OCI-LY3 (cell line): ENCODE measurements around the gene SNX21.

Experiments used
- H2AFZ ChIP-seq: fragments of 200-600, 300-600 bp; shearing (Covaris generic); 2 replicates; pipeline ENCODE4 v1.6.0; 2014; ENCODE audit warnings: antibody characterized with exemption, low read depth, low read length
- H3K27ac ChIP-seq: fragments of 200-600, 300-600 bp; sonication (generic); 2 replicates; pipeline ENCODE4 v1.5.1; 2014; ENCODE audit warnings: mild to moderate bottlenecking, low read length, moderate library complexity, mixed read lengths
- H3K27me3 ChIP-seq: fragments of 200-600, 300-600 bp; sonication (generic); 2 replicates; pipeline ENCODE4 v1.6.1; 2014; ENCODE audit warnings: low read depth, low read length, mixed read lengths
- H3K36me3 ChIP-seq: fragments of 200-600, 300-600 bp; sonication (generic); replicated peaks from 2 replicates; pipeline ENCODE3; 2014; ENCODE audit warnings: low read depth, low read length, mixed read lengths
- H3K4me1 ChIP-seq: fragments of 300-600, 200-600 bp; sonication (generic); 2 replicates; pipeline ENCODE4 v1.6.1; 2014; ENCODE audit warnings: low read length, mixed read lengths
- H3K4me2 ChIP-seq: fragments of 200-600, 300-600 bp; sonication (generic); 2 replicates; pipeline ENCODE4 v1.6.1; 2014; ENCODE audit warnings: low read length, mixed read lengths
- H3K4me3 ChIP-seq: fragments of 300-600, 200-600 bp; sonication (generic); 2 replicates; pipeline ENCODE4 v1.5.1; 2014; ENCODE audit warnings: antibody characterized with exemption, mild to moderate bottlenecking, low read length, moderate library complexity
- H3K79me2 ChIP-seq: fragments of 300-600, 200-600 bp; shearing (Covaris generic); 2 replicates; pipeline ENCODE4 v1.6.1; 2014; ENCODE audit warnings: mild to moderate bottlenecking, low read length, mixed read lengths
- H3K9ac ChIP-seq: fragments of 300-600, 200-600 bp; shearing (Covaris generic); 2 replicates; pipeline ENCODE4 v1.6.0; 2014; ENCODE audit warnings: mild to moderate bottlenecking, low read length, moderate library complexity
- H3K9me3 ChIP-seq: fragments of 200-600, 300-600 bp; shearing (Covaris generic); 2 replicates; pipeline ENCODE4 v1.6.1; 2014; ENCODE audit warnings: low read length, mixed read lengths; ENCODE audit not compliant: insufficient read depth
- H4K20me1 ChIP-seq: fragments of 200-600, 300-600 bp; sonication (generic); 2 replicates; pipeline ENCODE4 v1.6.1; 2016; ENCODE audit warnings: low read length, mixed read lengths; ENCODE audit not compliant: insufficient read depth
- EZH2phosphoT487 ChIP-seq: fragments of 200-600 bp; shearing (Covaris generic); IDR thresholded peaks from 2 replicates; pipeline ENCODE4 v1.6.1; 2018; ENCODE audit warnings: antibody characterized with exemption, mixed run types, low read depth
- TF ChIP-seq, protein P1 (sequence below): fragments of 200-600, 300-600 bp; sonication (generic); IDR thresholded peaks from 2 replicates; pipeline ENCODE4 v1.5.1; 2014; ENCODE audit warnings: antibody characterized with exemption, low read length, low read depth

The SNX21 gene

DNA sequence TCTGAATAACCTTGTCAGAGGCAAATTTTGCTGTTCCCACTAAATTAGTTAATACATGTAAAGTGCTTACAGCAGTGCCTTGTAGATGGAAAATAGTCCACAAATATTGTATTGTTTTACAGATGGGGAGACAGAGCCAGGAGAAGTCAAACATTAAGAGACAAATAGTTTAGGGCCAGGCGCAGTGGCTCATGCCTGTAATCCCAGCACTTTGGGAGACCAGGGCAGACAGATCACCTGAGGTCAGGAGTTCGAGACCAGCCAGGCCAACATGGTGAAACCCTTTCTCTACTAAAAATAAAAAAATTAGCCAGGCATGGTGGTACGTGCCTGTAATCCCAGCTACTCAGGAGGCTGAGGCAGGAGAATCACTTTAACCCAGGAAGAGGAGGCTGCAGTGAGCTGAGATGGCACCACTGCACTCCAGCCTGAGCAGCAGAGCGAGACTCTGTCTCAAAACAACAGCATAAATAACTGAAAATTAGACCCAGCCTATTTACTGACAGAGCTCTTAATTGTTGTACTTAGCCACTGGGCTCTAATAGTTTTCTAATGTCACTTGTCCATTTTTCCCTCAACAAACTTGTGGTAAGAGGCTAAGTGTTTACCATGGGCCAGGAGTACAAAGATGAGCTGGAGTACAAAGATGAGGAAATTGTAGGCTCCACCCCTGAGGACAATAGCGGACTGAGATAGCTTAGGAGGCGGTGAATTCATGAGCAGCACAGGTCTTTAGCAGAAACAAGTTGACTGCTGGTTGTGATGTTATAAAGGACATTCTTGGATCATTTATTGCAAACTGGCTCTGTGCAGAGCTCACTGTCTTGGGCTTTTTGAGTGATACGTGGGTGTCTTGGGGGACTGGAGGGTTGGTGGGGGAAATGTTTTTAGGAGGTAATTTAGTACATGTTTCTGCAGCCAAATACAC, 30.2 kb downstream of the SNX21 start:
- Histone ChIP-seq H3K79me2 (no peaks in the 10 kb centered on the region), H3K4me3 (no peak overlapping the region), H3K36me3 (no peaks in the 10 kb centered on the region), H3K4me2 (no peak overlapping the region), H3K27ac (no peak overlapping the region), H3K4me1 (no peaks in the 10 kb centered on the region), H3K9ac (no peak overlapping the region), H3K27me3 (no peaks in the 10 kb centered on the region), H2AFZ (no peak overlapping the region), H4K20me1 (no peaks in the 10 kb centered on the region), H3K9me3 (no peaks in the 10 kb centered on the region)
- TF ChIP-seq EZH2phosphoT487 = no peak
- TF ChIP-seq, protein P1, sequence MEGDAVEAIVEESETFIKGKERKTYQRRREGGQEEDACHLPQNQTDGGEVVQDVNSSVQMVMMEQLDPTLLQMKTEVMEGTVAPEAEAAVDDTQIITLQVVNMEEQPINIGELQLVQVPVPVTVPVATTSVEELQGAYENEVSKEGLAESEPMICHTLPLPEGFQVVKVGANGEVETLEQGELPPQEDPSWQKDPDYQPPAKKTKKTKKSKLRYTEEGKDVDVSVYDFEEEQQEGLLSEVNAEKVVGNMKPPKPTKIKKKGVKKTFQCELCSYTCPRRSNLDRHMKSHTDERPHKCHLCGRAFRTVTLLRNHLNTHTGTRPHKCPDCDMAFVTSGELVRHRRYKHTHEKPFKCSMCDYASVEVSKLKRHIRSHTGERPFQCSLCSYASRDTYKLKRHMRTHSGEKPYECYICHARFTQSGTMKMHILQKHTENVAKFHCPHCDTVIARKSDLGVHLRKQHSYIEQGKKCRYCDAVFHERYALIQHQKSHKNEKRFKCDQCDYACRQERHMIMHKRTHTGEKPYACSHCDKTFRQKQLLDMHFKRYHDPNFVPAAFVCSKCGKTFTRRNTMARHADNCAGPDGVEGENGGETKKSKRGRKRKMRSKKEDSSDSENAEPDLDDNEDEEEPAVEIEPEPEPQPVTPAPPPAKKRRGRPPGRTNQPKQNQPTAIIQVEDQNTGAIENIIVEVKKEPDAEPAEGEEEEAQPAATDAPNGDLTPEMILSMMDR = no peak

DNA sequence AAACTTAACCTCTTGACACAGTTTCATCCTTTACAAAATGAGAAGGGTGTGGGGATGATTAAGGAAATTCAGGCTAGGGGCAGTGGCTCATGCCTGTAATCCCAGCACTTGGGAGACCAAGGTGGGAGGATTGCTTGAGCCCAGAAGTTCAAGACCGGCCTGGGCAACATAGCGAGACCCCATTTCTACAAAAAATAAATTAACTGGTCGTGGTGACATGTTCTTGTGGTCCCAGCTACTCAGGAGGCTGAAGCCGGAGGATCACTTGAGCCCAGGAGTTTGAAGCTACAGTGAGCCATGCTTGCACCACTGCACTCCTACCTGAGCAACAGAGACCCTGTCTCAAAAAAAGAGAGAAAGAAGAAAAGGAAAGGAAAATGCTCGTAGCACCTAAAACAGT, 32.9 kb downstream of the SNX21 start:
- Histone ChIP-seq H4K20me1 (no peaks in the 10 kb centered on the region), H3K27ac (no peak overlapping the region)

DNA sequence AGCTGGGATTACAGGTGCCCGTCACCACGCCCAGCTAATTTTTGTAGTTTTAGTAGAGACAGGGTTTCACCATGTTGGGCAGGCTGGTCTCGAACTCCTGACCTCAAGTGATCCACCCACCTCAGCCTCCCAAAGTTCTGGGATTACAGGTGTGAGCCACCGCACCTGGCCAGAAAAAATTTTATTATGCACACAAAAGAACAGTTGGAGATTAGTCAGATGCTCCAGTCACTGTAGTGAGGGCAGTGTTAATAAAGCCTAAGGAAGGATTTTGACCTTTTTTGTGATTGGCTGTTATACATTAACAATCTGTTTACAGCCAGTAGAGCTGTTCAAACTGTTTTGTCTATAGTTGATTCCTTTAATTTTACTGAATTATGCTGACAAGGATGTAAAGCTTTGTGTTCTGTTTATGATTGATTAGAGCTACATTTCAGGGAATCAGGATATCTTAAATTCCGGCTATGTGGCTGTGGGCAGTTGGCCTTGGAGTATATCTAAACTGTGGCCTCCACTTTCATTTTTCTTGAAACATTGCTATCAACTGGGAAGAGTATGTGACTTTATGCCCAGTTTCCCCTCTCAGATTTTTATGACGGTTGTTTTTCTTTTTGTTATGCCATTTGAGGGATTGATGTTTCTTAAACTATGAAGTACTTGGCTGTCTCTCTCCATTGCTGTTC, 33.7 kb downstream of the SNX21 start:
- no peaks in the 10 kb centered on the region for H3K27me3 ChIP-seq
- H3K4me1 ChIP-seq = no peaks in the 10 kb centered on the region
- H3K4me3 ChIP-seq = no peak overlapping the region
- H3K27ac ChIP-seq = no peak overlapping the region
- no peaks in the 10 kb centered on the region for H3K9me3 ChIP-seq
- no peak overlapping the region for H3K4me2 ChIP-seq
- TF ChIP-seq, protein P1 = no peak
- TF ChIP-seq EZH2phosphoT487 = no peak
- no peaks in the 10 kb centered on the region for H3K79me2 ChIP-seq
- no peaks in the 10 kb centered on the region for H4K20me1 ChIP-seq
- no peak overlapping the region for H3K9ac ChIP-seq
- no peak overlapping the region for H2AFZ ChIP-seq
- no peaks in the 10 kb centered on the region for H3K36me3 ChIP-seq

More for the DNA sequence above, 32.9 kb downstream of the SNX21 start:
- H3K79me2 ChIP-seq = no peaks in the 10 kb centered on the region
- H2AFZ ChIP-seq = no peak overlapping the region
- no peak overlapping the region for H3K4me2 ChIP-seq
- no peaks in the 10 kb centered on the region for H3K9me3 ChIP-seq
- H3K4me1 ChIP-seq = no peaks in the 10 kb centered on the region
- H3K27me3 ChIP-seq = no peaks in the 10 kb centered on the region
- no peaks in the 10 kb centered on the region for H3K36me3 ChIP-seq
- no peak overlapping the region for H3K4me3 ChIP-seq
- TF ChIP-seq, protein P1 = no peak
- H3K9ac ChIP-seq = no peak overlapping the region

DNA sequence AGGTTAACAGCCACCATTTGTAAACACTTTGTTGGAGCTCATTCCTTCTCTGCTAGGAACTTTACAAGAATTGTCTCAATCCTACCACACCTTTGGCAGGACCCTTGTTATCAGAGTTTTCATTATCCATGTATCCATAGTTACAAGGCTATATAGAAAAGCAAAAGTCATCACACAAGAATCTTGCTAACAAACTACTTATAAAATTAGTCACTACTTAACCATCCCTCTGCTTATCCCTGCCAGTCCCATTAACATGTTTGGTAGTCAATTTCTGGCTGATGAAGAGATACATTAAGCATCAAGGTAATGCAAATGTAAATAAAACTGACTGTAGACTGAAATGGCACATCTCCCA, 34.2 kb downstream of the SNX21 start:
- Histone ChIP-seq H2AFZ (no peak overlapping the region), H3K4me3 (no peak overlapping the region), H4K20me1 (no peaks in the 10 kb centered on the region), H3K79me2 (no peaks in the 10 kb centered on the region), H3K27me3 (no peaks in the 10 kb centered on the region), H3K36me3 (no peaks in the 10 kb centered on the region), H3K27ac (no peak overlapping the region), H3K9ac (no peak overlapping the region), H3K4me2 (no peak overlapping the region), H3K4me1 (no peaks in the 10 kb centered on the region), H3K9me3 (no peaks in the 10 kb centered on the region)
- TF ChIP-seq EZH2phosphoT487 = no peak
- TF ChIP-seq, protein P1 = no peak
